HG02938 (cell line): ENCODE results near the gene AKT3.

ENCODE experiments used
- ATAC-seq: cut with Tn5 transposase; IDR thresholded peaks from one replicate; pipeline ENCODE4 v1.9.1; 2021; ENCODE audit warnings: mild to moderate bottlenecking, moderate library complexity; ENCODE audit not compliant: unreplicated experiment

The AKT3 gene

GRCh38 chr1:243562473-243562872, 287.6 kb downstream of the AKT3 start:
- no peak for ATAC-seq

- no peak for ATAC-seq
Observed at GRCh38 chr1:243561588-243562319, 288.3 kb downstream of the AKT3 start.

DNA sequence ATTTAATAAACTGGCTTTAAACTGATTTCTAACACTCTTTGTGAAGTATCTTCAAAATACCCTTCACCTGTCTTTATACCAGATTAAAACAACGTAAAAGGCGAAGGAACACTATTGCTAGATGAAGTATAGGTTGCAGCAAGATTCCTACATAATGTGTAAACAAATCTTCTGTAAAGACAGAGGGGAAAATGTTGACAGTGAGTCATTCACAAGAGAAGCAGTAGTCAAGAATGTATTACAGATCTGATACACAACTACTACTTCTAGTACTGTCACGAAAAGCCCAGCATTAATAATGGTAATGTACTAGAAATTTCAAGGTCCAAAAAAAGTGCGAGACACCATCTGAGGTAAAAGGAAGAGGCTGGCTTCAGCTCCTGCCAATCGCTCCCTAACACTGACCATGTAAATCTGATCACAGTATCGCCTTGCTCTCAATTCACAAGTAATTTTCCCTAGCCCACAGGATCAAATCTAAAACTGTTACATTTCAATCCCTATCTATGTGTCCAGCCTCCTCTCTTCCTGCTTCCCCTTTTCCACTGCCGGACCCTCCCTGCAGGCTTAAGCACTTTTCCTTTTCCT, 290.4 kb downstream of the AKT3 start:
- ATAC-seq: no peak

DNA sequence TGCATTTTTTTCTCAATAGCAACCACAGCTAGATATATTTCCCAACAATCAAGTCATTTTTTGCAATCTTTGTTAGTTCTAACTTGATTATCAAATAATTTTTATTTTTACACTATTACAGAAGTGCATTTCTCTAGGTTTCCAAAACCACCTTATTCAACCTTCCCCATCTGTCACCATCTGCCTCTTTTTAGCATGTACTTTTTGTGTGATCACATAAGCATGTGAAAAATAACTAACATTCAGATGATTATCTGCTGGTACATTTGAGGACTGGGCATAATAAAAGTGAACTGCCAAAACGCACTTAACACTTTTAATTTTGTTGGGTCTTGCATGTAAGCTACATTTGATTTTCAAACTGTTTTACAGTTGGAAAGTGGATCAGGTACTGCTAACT, 291.5 kb downstream of the AKT3 start:
- no peak for ATAC-seq

DNA sequence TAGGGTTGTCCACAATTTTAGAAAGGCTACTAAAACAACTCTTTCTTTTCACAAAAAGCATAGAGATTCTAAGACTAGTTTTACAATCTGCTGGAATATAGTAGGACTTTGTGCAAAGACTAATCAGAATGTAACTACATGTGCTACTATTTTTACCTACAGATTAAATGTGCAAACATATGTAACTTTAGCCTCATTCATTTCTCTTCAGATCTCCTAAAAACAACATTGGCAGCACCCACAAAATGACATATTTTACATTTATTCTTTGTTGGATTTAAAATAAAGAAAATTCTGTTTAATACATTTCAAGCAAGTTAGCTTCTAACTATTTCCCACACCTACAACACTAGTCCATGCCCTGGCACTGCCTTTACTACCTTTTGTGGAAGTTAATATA, 292.2 kb downstream of the AKT3 start:
- ATAC-seq: no peak

DNA sequence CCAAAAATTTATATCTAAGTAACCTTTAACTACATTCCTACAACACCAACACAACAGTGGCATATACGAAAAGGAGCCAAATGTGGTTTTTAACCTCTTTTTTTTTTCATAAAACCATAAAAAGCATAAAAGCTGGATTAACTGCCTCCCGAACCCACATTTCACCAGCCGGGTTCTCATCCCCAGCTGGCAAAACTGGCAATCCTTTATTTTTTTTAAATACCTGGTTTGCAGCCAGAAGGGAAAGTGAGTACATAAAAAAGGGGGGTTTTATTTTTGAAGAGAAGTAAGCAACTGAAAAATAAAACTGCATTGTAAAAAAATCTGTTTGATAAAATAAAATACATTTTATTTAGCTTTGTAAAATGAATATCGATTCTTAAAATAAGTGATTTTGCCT, 295.4 kb downstream of the AKT3 start:
- ATAC-seq: no peak

- no peak for ATAC-seq
Observed at GRCh38 chr1:243553090-243553489, 297.0 kb downstream of the AKT3 start.

GRCh38 chr1:243550276-243550675, 299.8 kb downstream of the AKT3 start:
- ATAC-seq: no peak

GRCh38 chr1:243549791-243550190, 300.3 kb downstream of the AKT3 start:
- ATAC-seq: no peak

GRCh38 chr1:243549108-243549507, 300.9 kb downstream of the AKT3 start:
- ATAC-seq: no peak

- no peak for ATAC-seq
Observed at GRCh38 chr1:243548516-243548915, 301.5 kb downstream of the AKT3 start.

GRCh38 chr1:243547891-243548290, 302.2 kb downstream of the AKT3 start:
- no peak for ATAC-seq

GRCh38 chr1:243546457-243546856, 303.6 kb downstream of the AKT3 start:
- no peak for ATAC-seq

DNA sequence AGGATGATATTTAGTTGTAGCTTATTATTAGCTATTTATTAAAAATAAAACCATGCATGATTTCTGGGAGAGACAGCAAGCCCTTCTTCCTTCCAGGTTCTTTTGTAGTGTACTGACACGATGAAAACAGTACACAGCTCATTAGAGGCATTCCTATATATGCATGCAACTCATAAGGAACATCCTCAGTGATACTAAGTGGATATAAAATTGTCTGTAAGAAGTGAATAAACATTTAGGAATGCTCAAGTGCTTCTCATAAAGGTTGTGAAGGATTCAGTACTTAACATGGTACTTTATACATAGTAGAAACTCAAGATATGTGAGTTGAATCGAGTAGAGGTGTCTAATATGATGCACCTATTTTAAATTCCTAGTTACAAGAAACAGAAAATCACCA, 306.5 kb downstream of the AKT3 start:
- ATAC-seq: no peak

GRCh38 chr1:243542739-243543415, 307.2 kb downstream of the AKT3 start:
- no peak for ATAC-seq

DNA sequence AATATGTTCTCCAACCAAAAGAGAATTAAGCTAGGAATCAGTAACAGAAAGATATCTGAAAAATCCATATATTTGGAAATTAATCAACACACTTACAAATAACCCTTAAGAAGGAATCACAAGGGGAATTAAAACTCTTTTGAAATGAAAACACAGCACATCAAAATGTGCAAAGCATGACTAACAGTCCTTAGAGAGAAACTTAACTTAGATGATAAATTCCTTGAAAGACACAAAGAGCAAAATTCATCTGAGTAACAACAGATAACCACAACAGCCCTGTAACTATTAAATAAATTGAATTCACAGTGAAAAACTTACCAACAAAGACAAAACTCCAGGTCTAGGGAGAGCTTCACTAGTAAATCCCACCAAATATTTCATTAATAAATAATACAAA, 310.4 kb downstream of the AKT3 start:
- ATAC-seq: no peak

DNA sequence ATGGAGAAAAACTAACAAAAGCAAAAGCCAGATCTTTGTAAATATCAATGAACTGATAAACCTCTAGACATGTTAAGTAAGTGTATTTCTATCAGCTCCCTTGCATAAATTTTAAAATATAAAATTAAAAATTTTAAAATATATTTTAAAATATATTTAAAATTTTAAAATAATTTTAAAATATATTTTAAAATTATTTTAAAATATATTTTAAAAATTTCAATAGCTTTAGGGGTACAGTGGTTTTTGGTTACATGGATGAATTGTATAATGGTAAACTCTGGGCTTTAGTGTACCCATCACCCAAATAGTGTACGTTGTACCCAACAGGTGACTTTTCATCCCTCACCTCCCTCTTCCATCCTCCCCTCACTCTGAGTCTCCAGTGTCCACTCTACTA, 315.0 kb downstream of the AKT3 start:
- ATAC-seq: no peak

GRCh38 chr1:243529512-243529911, 320.5 kb downstream of the AKT3 start:
- ATAC-seq: no peak

GRCh38 chr1:243528459-243529121, 321.5 kb downstream of the AKT3 start:
- no peak for ATAC-seq

- ATAC-seq: no peak
Observed at GRCh38 chr1:243526180-243526579, 323.9 kb downstream of the AKT3 start.

GRCh38 chr1:243525085-243525487, 325.0 kb downstream of the AKT3 start:
- ATAC-seq: no peak

- no peak for ATAC-seq
Observed at GRCh38 chr1:243523766-243524165, 326.3 kb downstream of the AKT3 start.
